ENCODE results near the gene FADS3. TPM values are rescaled to one million over a fixed set of nuclear protein-coding genes. Genes with fewer than 3 reads are reported as not detected.

The FADS3 gene
- total RNA-seq, 1 donor from 2014 or later, result 13.6 TPM

DNA sequence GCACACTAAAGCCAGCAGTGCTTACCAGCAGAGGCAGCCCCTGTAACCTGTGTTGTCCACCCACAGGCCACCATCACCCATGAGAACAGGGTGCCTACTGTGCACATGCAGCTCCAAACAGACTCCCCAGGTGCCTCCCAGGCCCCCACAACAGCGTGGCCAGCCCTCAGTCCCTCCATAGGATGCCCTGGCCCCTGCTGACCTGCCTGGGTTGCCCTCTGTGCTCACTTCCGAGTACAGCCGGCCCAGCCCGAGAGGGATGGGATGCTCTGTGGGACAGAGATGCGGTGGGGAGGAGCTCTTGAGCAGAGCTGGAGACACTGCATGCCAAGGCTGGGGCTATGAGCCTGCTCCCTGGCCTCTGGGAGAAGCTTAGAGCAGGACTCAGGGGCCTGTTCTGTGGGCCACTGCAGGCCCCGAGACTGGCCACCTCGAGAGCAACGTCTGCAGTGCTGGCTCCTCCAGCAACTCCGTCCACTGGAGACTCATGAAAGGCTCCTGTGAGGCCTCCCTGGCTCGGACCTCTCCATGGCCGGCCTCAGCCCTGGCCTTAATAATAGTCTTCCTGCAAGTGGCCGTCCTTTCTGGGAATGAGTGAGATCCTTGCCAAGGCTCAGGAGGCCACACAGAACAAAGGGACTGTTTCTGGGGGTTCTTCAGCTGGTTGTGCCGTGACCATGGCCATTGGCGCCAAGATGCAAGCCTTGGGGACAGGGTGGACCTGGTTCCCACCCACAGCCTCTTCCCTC lies 36.2 kb downstream of the FADS3 start:
- no peak for TF ChIP-seq CTCF (conservative IDR thresholded peaks at IDR 0.05)
- no peak overlapping the region for H3K27ac Mint-ChIP-seq (ENCODE audit: unreplicated experiment)
- H3K4me3 Mint-ChIP-seq, result no peak overlapping the region
- H3K4me1 Mint-ChIP-seq, result peaks cover 33% of the 10 kb centered on the region
- no peaks in the 10 kb centered on the region for H3K9me3 Mint-ChIP-seq
- H3K36me3 Mint-ChIP-seq (ENCODE audit: low read depth), result peaks cover 36% of the 10 kb centered on the region
- no peak for DNase-seq (ENCODE audit: low read depth, low spot score)
- H3K27me3 Mint-ChIP-seq (ENCODE audit: low read depth), result no peaks in the 10 kb centered on the region

GRCh38 chr11:61854206-61854895 lies 37.0 kb downstream of the FADS3 start:
- Mint-ChIP-seq H3K9me3 (no peaks in the 10 kb centered on the region), H3K4me3 (peak overlapping the region; percentile 57), H3K27ac (ENCODE audit: unreplicated experiment) (no peak overlapping the region), H3K36me3 (ENCODE audit: low read depth) (peaks cover 35% of the 10 kb centered on the region), H3K4me1 (peaks cover 37% of the 10 kb centered on the region), H3K27me3 (ENCODE audit: low read depth) (no peaks in the 10 kb centered on the region)
- TF ChIP-seq CTCF (conservative IDR thresholded peaks at IDR 0.05), result no peak
- no peak for DNase-seq (ENCODE audit: low read depth, low spot score)

- Mint-ChIP-seq H3K4me3 (peak overlapping the region; percentile 57), H3K27me3 (ENCODE audit: low read depth) (no peaks in the 10 kb centered on the region), H3K4me1 (peaks cover 37% of the 10 kb centered on the region), H3K27ac (ENCODE audit: unreplicated experiment) (peak overlapping the region; percentile 57), H3K9me3 (no peaks in the 10 kb centered on the region), H3K36me3 (ENCODE audit: low read depth) (peaks cover 33% of the 10 kb centered on the region)
- TF ChIP-seq CTCF (conservative IDR thresholded peaks at IDR 0.05), result no peak
- no peak for DNase-seq (ENCODE audit: low read depth, low spot score)
Measured at GRCh38 chr11:61853698-61854169, 37.6 kb downstream of the FADS3 start.

DNA sequence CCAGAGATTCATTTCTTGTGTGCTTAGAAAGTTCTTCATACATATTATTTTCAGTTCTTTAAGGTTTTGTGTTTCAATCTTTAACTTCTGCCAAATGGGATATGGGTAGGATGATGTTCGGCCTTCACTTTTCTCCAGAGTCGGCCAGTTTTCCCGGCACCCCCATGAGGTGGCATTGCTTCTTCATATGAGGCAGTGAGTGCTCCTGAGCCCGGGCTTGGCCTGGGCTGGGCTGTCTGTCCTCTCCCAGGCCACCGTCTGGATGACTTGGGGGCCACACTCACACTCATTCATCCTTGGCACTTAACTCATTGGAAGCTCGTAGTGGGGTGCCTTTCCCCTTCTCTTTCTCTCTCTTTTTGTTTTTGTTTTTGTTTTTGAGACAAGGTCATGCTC lies 39.4 kb downstream of the FADS3 start:
- no peak overlapping the region for H3K27ac Mint-ChIP-seq (ENCODE audit: unreplicated experiment)

More for the DNA sequence above, 39.4 kb downstream of the FADS3 start:
- Mint-ChIP-seq H3K4me1 (peaks cover 47% of the 10 kb centered on the region), H3K4me3 (peak overlapping the region; percentile 51), H3K36me3 (ENCODE audit: low read depth) (peaks cover 47% of the 10 kb centered on the region), H3K9me3 (no peaks in the 10 kb centered on the region), H3K27me3 (ENCODE audit: low read depth) (no peaks in the 10 kb centered on the region)
- no peak for DNase-seq (ENCODE audit: low read depth, low spot score)
- TF ChIP-seq CTCF (conservative IDR thresholded peaks at IDR 0.05), result no peak
